ENCODE results near the gene KRTCAP2.

GRCh38 chr1:155121249-155121648 lies 51.9 kb downstream of the KRTCAP2 start:
- TF ChIP-seq NFYB (IDR thresholded peaks at IDR 0.05; ENCODE audit: insufficient read depth, low read depth, low read length) (no peak), POLR2AphosphoS5 (IDR thresholded peaks at IDR 0.05; ENCODE audit: low read length) (no peak)

All from GM12878 (cell line).